Ishikawa (cell line): ENCODE data around the gene RNPEPL1.

ENCODE experiments used
- CEBPB ChIP-seq: IDR thresholded peaks from 2 replicates; pipeline ENCODE4 v1.6.1; 2012
- FOXM1 ChIP-seq: IDR thresholded peaks from 2 replicates; pipeline ENCODE4 v1.6.1; 2012; ENCODE audit warnings: low read depth, borderline replicate concordance
- MAX ChIP-seq: IDR thresholded peaks from 2 replicates; pipeline ENCODE4 v1.6.1; 2012
- RAD21 ChIP-seq: IDR thresholded peaks from 2 replicates; pipeline ENCODE4 v1.6.1; 2012; ENCODE audit warnings: low read depth
- REST ChIP-seq: IDR thresholded peaks from 2 replicates; pipeline ENCODE4 v1.6.1; 2012; ENCODE audit warnings: low read depth, mild to moderate bottlenecking
- TAF1 ChIP-seq: IDR thresholded peaks from 2 replicates; pipeline ENCODE4 v1.6.1; 2012; ENCODE audit warnings: low read depth, mild to moderate bottlenecking
- TEAD4 ChIP-seq: IDR thresholded peaks from 2 replicates; pipeline ENCODE4 v1.6.1; 2012
- USF1 ChIP-seq: IDR thresholded peaks from 2 replicates; pipeline ENCODE4 v1.6.1; 2012
- YY1 ChIP-seq: IDR thresholded peaks from 2 replicates; pipeline ENCODE4 v1.6.1; 2012; ENCODE audit warnings: low read depth
- ZBTB7A ChIP-seq: IDR thresholded peaks from 2 replicates; pipeline ENCODE4 v1.6.1; 2012; ENCODE audit warnings: low read depth

GRCh38 chr2:240526521-240526920, 41.8 kb upstream of the RNPEPL1 start:
- TF ChIP-seq RAD21 (no peak), FOXM1 (no peak), ZBTB7A (no peak), USF1 (no peak), MAX (no peak), TEAD4 (no peak), YY1 (no peak), REST (no peak), CEBPB (no peak), TAF1 (no peak)
